HCT116 (cell line): ENCODE data around the gene ARHGDIG. TPM values are rescaled to one million over a fixed set of nuclear protein-coding genes. Genes with fewer than 3 reads are reported as not detected.

Source experiments
- ATAC-seq: fragments of 200-7000 bp; cut with Tn5 transposase; 2 replicates; pipeline ENCODE4 v1.9.1; 2020; ENCODE audit warnings: mild to moderate bottlenecking, moderate library complexity
- BruUV-seq: library from RNA; stranded (reverse); fragments of 400-500 nt; replicated peaks from 2 replicates; lab custom pipeline; 2021; lab: Mats Ljungman, UMichigan
- CTCF ChIA-PET: fragments of 300-600 bp; sonication (Branson Sonifier 250); formaldehyde crosslinking; loops from one replicate; lab custom pipeline; 2021; ENCODE audit warnings: antibody characterized with exemption; lab: Charles Lee
- POLR2A ChIA-PET: fragments of 300-600, 350-600 bp; sonication (Branson Sonifier 250); formaldehyde crosslinking; loops from one replicate; lab custom pipeline; 2021; ENCODE audit warnings: antibody characterized with exemption; lab: Charles Lee
- RAD21 ChIA-PET, 2 experiments: fragments of 300-600 bp; sonication (Branson Sonifier 250); formaldehyde crosslinking; loops; one replicate each; lab custom pipeline; 2023; ENCODE audit warnings: low total read pairs in 2 of 2; ENCODE audit not compliant: uncharacterized antibody in 2 of 2, unreplicated experiment in 2 of 2, low non-redundant PET in 1 of 2; lab: Charles Lee
- DNase-seq: peaks from one replicate; pipeline ENCODE4 v3.0.0-alpha.2; 2010; ENCODE audit warnings: low read depth, low spot score
- H2AFZ ChIP-seq: fragments of 200-600 bp; shearing (Covaris generic), sonication (generic); 2 replicates; pipeline ENCODE4 v1.6.1; 2017; ENCODE audit warnings: low read depth, mixed run types, mixed read lengths, antibody characterized with exemption, low read length; ENCODE audit not compliant: poor library complexity, severe bottlenecking
- H3K27ac ChIP-seq: 2 replicates; pipeline ENCODE4 v1.5.1; 2012; ENCODE audit warnings: low read depth, low read length
- H3K27me3 ChIP-seq: fragments of 200-600 bp; sonication (generic); 2 replicates; pipeline ENCODE4 v1.6.1; 2016; ENCODE audit warnings: mixed run types, low read length, mixed read lengths; ENCODE audit not compliant: insufficient read depth
- H3K36me3 ChIP-seq, 2 experiments: fragments of 200-500 bp in 1 of 2; fragments of 200-600 bp in 1 of 2; sonication (Bioruptor generic) in 1 of 2; sonication (generic) in 1 of 2; 2 replicates each; pipeline versions ENCODE4 v1.5.1 to v1.6.1; 2014 to 2016; ENCODE audit warnings: low read length in 2 of 2, inconsistent platforms in 1 of 2, mixed read lengths in 1 of 2, mixed run types in 1 of 2; ENCODE audit not compliant: insufficient read depth in 2 of 2, control insufficient read depth in 1 of 2
- H3K4me1 ChIP-seq, 2 experiments: fragments of 200-600 bp in 1 of 2; sonication (generic) in 1 of 2; 2 replicates each; pipeline versions ENCODE4 v1.5.1 to v1.6.1; 2012 to 2017; ENCODE audit warnings: low read length in 2 of 2, inconsistent platforms in 1 of 2, mild to moderate bottlenecking in 1 of 2, mixed read lengths in 1 of 2, mixed run types in 1 of 2, moderate library complexity in 1 of 2; ENCODE audit not compliant: insufficient read depth in 2 of 2, control insufficient read depth in 1 of 2
- H3K4me2 ChIP-seq: fragments of 200-600 bp; sonication (generic); 2 replicates; pipeline ENCODE4 v1.6.1; 2017; ENCODE audit warnings: mixed run types, low read length, mixed read lengths
- H3K4me3 ChIP-seq, 2 experiments: fragments of 200-600 bp in 1 of 2; sonication (generic) in 1 of 2; replicated peaks in 1 of 2; 2 replicates each; pipeline ENCODE4 v1.5.1; 2011 to 2016; ENCODE audit warnings: low read length in 2 of 2, control low read depth in 1 of 2, low read depth in 1 of 2, mild to moderate bottlenecking in 1 of 2, mixed read lengths in 1 of 2, mixed run types in 1 of 2
- H3K79me2 ChIP-seq: fragments of 200-600 bp; sonication (generic); 2 replicates; pipeline ENCODE4 v1.6.1; 2017; ENCODE audit warnings: mild to moderate bottlenecking, mixed run types, low read length, moderate library complexity, mixed read lengths; ENCODE audit not compliant: insufficient read depth
- H3K9ac ChIP-seq: fragments of 200-600 bp; sonication (generic); 2 replicates; pipeline ENCODE4 v1.6.1; 2016; ENCODE audit warnings: low read length, mixed read lengths
- H3K9me2 ChIP-seq: fragments of 200-600 bp; sonication (generic), shearing (Covaris generic); 2 replicates; pipeline ENCODE4 v1.6.1; 2017; ENCODE audit warnings: mixed run types, mild to moderate bottlenecking, moderate library complexity; ENCODE audit not compliant: insufficient read depth
- H3K9me3 ChIP-seq, 2 experiments: fragments of 200-500 bp in 1 of 2; fragments of 200-600 bp in 1 of 2; sonication (Bioruptor generic) in 1 of 2; sonication (generic) in 1 of 2; 2 replicates each; pipeline ENCODE4 v1.6.1; 2014 to 2017; ENCODE audit warnings: low read length in 2 of 2, mixed read lengths in 2 of 2, inconsistent platforms in 1 of 2, low read depth in 1 of 2, mild to moderate bottlenecking in 1 of 2, mixed run types in 1 of 2, moderate library complexity in 1 of 2; ENCODE audit not compliant: control insufficient read depth in 1 of 2, insufficient read depth in 1 of 2
- H4K20me1 ChIP-seq: fragments of 200-600 bp; sonication (generic), shearing (Covaris generic); 2 replicates; pipeline ENCODE4 v1.6.1; 2017; ENCODE audit warnings: mixed run types, mild to moderate bottlenecking, moderate library complexity; ENCODE audit not compliant: insufficient read depth
- ATF3 ChIP-seq: IDR thresholded peaks from 2 replicates; pipeline ENCODE4 v1.6.1; 2012
- CBX3 ChIP-seq: IDR thresholded peaks from 2 replicates; pipeline ENCODE4 v1.6.1; 2012; ENCODE audit warnings: low read depth
- CEBPB ChIP-seq: IDR thresholded peaks from 2 replicates; pipeline ENCODE4 v1.6.1; 2012; ENCODE audit warnings: low read depth
- CTCF ChIP-seq, 3 experiments: fragments of 200-600 bp in 1 of 3; sonication (generic) in 1 of 3; IDR thresholded peaks in 2 of 3; conservative IDR thresholded peaks in 1 of 3; 2 replicates each; pipeline ENCODE4 v1.5.1; 2012 to 2017; ENCODE audit warnings: low read depth in 2 of 3, low read length in 2 of 3, antibody characterized with exemption in 1 of 3, borderline replicate concordance in 1 of 3, control low read depth in 1 of 3, mild to moderate bottlenecking in 1 of 3, mixed read lengths in 1 of 3, mixed run types in 1 of 3, moderate library complexity in 1 of 3; ENCODE audit not compliant: insufficient read depth in 1 of 3
- ELF1 ChIP-seq: IDR thresholded peaks from 2 replicates; pipeline ENCODE4 v1.6.1; 2012; ENCODE audit warnings: low read depth, borderline replicate concordance
- EZH2 ChIP-seq: fragments of 200-600 bp; sonication (generic); IDR thresholded peaks from 2 replicates; pipeline ENCODE4 v1.6.1; 2017; ENCODE audit warnings: antibody characterized with exemption, mixed run types
- JUND ChIP-seq: IDR thresholded peaks from 2 replicates; pipeline ENCODE4 v1.6.1; 2012
- POLR2A ChIP-seq: IDR thresholded peaks from 2 replicates; pipeline ENCODE4 v1.7.0; 2011; ENCODE audit warnings: borderline replicate concordance; ENCODE audit not compliant: insufficient read depth, insufficient read length; ENCODE audit errors: extremely low read depth
- POLR2AphosphoS5 ChIP-seq: IDR thresholded peaks from 2 replicates; pipeline ENCODE4 v1.6.1; 2011; ENCODE audit warnings: mild to moderate bottlenecking, low read depth, low read length, moderate library complexity
- RAD21 ChIP-seq: IDR thresholded peaks from 2 replicates; pipeline ENCODE4 v1.6.1; 2012; ENCODE audit warnings: low read depth, mild to moderate bottlenecking
- SIN3A ChIP-seq: IDR thresholded peaks from 2 replicates; pipeline ENCODE4 v1.6.1; 2012; ENCODE audit warnings: low read depth
- SRF ChIP-seq: IDR thresholded peaks from 2 replicates; pipeline ENCODE4 v1.6.1; 2012; ENCODE audit warnings: low read depth
- YY1 ChIP-seq: IDR thresholded peaks from 2 replicates; pipeline ENCODE4 v1.6.1; 2011; ENCODE audit warnings: low read length, low read depth, moderate library complexity, mild to moderate bottlenecking; ENCODE audit not compliant: insufficient replicate concordance; ENCODE audit errors: extremely low read depth
- ZFX ChIP-seq: fragments of 450-650 bp; IDR thresholded peaks from 2 replicates; pipeline ENCODE4 v1.6.1; 2017
- ZNF274 ChIP-seq: fragments of 200-500 bp; sonication (Bioruptor generic); IDR thresholded peaks from 2 replicates; pipeline ENCODE4 v1.6.1; 2014; ENCODE audit warnings: mild to moderate bottlenecking, low read depth, low read length, inconsistent platforms
- intact Hi-C: fragments of 100-400 bp; cut with micrococcal nuclease; formaldehyde crosslinking; loops from 2 replicates; pipeline ENCODE4 v1.10.0; 2022
- total RNA-seq: library from RNA; stranded (reverse); gene quantifications from one replicate; pipeline ENCODE4 v1.2.1, GENCODE V29; 2021; ENCODE audit not compliant: unreplicated experiment

ARHGDIG gene
- total RNA-seq, 1 experiment from 2014 or later, result not detected

- Histone ChIP-seq H2AFZ (no peak overlapping the region), H3K79me2 (no peaks in the 10 kb centered on the region), H3K4me3 (no peak overlapping the region), H3K9ac (no peak overlapping the region), H3K9me3 (no peaks in the 10 kb centered on the region), H3K36me3 (no peaks in the 10 kb centered on the region), H3K9me2 (no peaks in the 10 kb centered on the region), H3K27me3 (no peaks in the 10 kb centered on the region), H3K4me2 (no peak overlapping the region), H4K20me1 (no peaks in the 10 kb centered on the region), H3K27ac (no peak overlapping the region), H3K4me1 (no peaks in the 10 kb centered on the region)
- ChIA-PET RAD21 (no interaction called here), CTCF (no interaction called here), POLR2A (no interaction called here)
- TF ChIP-seq ELF1 (no peak), CEBPB (no peak), RAD21 (no peak), ATF3 (no peak), CBX3 (no peak), SRF (no peak)
- no peak for ATAC-seq
- intact Hi-C loops, result no loop called here
- BruUV-seq, result no TSS peak
- no peak for DNase-seq
These were observed 14.7 kb upstream of the ARHGDIG start for GRCh38 chr16:265711-266110.

GRCh38 chr16:266258-267164, 13.9 kb upstream of the ARHGDIG start:
- Histone ChIP-seq H3K36me3 (no peaks in the 10 kb centered on the region), H3K9me3 (no peaks in the 10 kb centered on the region), H3K27me3 (no peaks in the 10 kb centered on the region), H3K9ac (no peak overlapping the region), H4K20me1 (no peaks in the 10 kb centered on the region), H3K79me2 (no peaks in the 10 kb centered on the region), H3K4me3 (no peak overlapping the region), H3K4me1 (no peaks in the 10 kb centered on the region), H2AFZ (no peak overlapping the region), H3K4me2 (no peak overlapping the region), H3K27ac (no peak overlapping the region), H3K9me2 (no peaks in the 10 kb centered on the region)
- intact Hi-C loops, result no loop called here
- ChIA-PET RAD21 (no interaction called here), POLR2A (no interaction called here), CTCF (no interaction called here)
- DNase-seq (no peak), ATAC-seq (no peak)
- no TSS peak for BruUV-seq
- TF ChIP-seq ATF3, result no peak
- TF ChIP-seq SRF, result no peak
- TF ChIP-seq ZFX, result no peak
- TF ChIP-seq POLR2AphosphoS5, result no peak
- TF ChIP-seq CTCF (IDR thresholded peaks at IDR 0.05 in 2 of 3, conservative IDR thresholded peaks at IDR 0.05 in 1 of 3; ENCODE audit: borderline replicate concordance in 1 of 3, insufficient read depth in 1 of 3, low read depth in 2 of 3, low read length in 2 of 3), result no peak
- TF ChIP-seq CEBPB, result no peak
- TF ChIP-seq CBX3, result no peak
- no peak for TF ChIP-seq JUND
- TF ChIP-seq ZNF274, result no peak
- TF ChIP-seq SIN3A, result no peak
- no peak for TF ChIP-seq RAD21
- no peak for TF ChIP-seq EZH2
- TF ChIP-seq POLR2A, result no peak
- TF ChIP-seq ELF1, result no peak
- no peak for TF ChIP-seq YY1
